HepG2 (cell line): ENCODE measurements around the gene MTHFD1. TPM values are rescaled to one million over a fixed set of nuclear protein-coding genes. Genes with fewer than 3 reads are reported as not detected.
A peak's percentile ranks its signal among the peaks of the same experiment; 100 is the strongest.

Source experiments
- ASH2L ChIP-seq: fragments of 300-600, 200-600 bp; sonication (generic); IDR thresholded peaks from 2 replicates; pipeline ENCODE4 v1.7.0; 2017; ENCODE audit warnings: low read depth, mild to moderate bottlenecking, moderate library complexity, mixed read lengths, low read length; ENCODE audit not compliant: insufficient read length
- BCL6 ChIP-seq: IDR thresholded peaks from 2 replicates; pipeline ENCODE4 v1.6.1; 2016; ENCODE audit warnings: missing genetic modification reagents, missing compliant biosample characterization
- CEBPG ChIP-seq: IDR thresholded peaks from 2 replicates; pipeline ENCODE4 v1.6.1; 2016
- HCFC1 ChIP-seq: fragments of 150-350 bp; IDR thresholded peaks from 2 replicates; pipeline ENCODE4 v1.6.1; 2014; ENCODE audit warnings: low read depth, low read length
- HDAC1 ChIP-seq: sonication (generic); formaldehyde crosslinking; IDR thresholded peaks from 2 replicates; pipeline ENCODE4 v1.5.1; 2020; ENCODE audit warnings: mild to moderate bottlenecking, missing genetic modification reagents
- HNF4A ChIP-seq: sonication (generic); formaldehyde crosslinking; IDR thresholded peaks from 2 replicates; pipeline ENCODE4 v1.4.0; 2020; ENCODE audit warnings: missing genetic modification reagents
- HNRNPL ChIP-seq: fragments of 200-400 bp; formaldehyde crosslinking; IDR thresholded peaks from 2 replicates; pipeline ENCODE4 v1.6.1; 2017; ENCODE audit warnings: mild to moderate bottlenecking, low read depth, low read length
- MTA1 ChIP-seq: sonication (generic); formaldehyde crosslinking; IDR thresholded peaks from 2 replicates; pipeline ENCODE4 v1.4.0; 2020; ENCODE audit warnings: missing genetic modification reagents, mild to moderate bottlenecking, borderline replicate concordance
- NKX3-1 ChIP-seq: sonication (generic); formaldehyde crosslinking; IDR thresholded peaks from 2 replicates; pipeline ENCODE4 v1.5.0; 2020; ENCODE audit warnings: missing genetic modification reagents
- RBFOX2 ChIP-seq: fragments of 200-400 bp; formaldehyde crosslinking; IDR thresholded peaks from 2 replicates; pipeline ENCODE4 v1.6.1; 2017; ENCODE audit warnings: low read depth, mild to moderate bottlenecking, low read length
- SATB2 ChIP-seq: sonication (generic); formaldehyde crosslinking; IDR thresholded peaks from 2 replicates; pipeline ENCODE4 v1.5.0; 2020; ENCODE audit warnings: missing genetic modification reagents
- SP1 ChIP-seq, 2 experiments: fragments of 450-650 bp in 1 of 2; sonication (generic) in 1 of 2; formaldehyde crosslinking in 1 of 2; IDR thresholded peaks; 2 replicates each; pipeline versions ENCODE4 v1.4.0 to v1.6.1; 2016 to 2020; ENCODE audit warnings: missing genetic modification reagents in 1 of 2
- SRF ChIP-seq: IDR thresholded peaks from 2 replicates; pipeline ENCODE4 v1.6.1; 2011; ENCODE audit warnings: mild to moderate bottlenecking, low read depth, low read length, moderate library complexity
- STAG1 ChIP-seq: sonication (generic); formaldehyde crosslinking; IDR thresholded peaks from 2 replicates; pipeline ENCODE4 v1.4.0; 2020; ENCODE audit warnings: missing genetic modification reagents
- TCF7L2 ChIP-seq: IDR thresholded peaks from 2 replicates; pipeline ENCODE4 v1.6.1; 2011; ENCODE audit warnings: mild to moderate bottlenecking, low read depth, low read length, moderate library complexity
- ZNF230 ChIP-seq: sonication (generic); formaldehyde crosslinking; IDR thresholded peaks from 2 replicates; pipeline ENCODE4 v1.4.0; 2020; ENCODE audit warnings: mild to moderate bottlenecking, missing genetic modification reagents
- ZNF296 ChIP-seq: sonication (generic); formaldehyde crosslinking; conservative IDR thresholded peaks from 2 replicates; pipeline ENCODE4 v1.5.0; 2020; ENCODE audit warnings: mild to moderate bottlenecking, missing genetic modification reagents
- ZNF543 ChIP-seq: sonication (generic); formaldehyde crosslinking; IDR thresholded peaks from 2 replicates; pipeline ENCODE4 v1.4.0; 2020; ENCODE audit warnings: mild to moderate bottlenecking, missing genetic modification reagents
- ZNF567 ChIP-seq: sonication (generic); formaldehyde crosslinking; IDR thresholded peaks from 2 replicates; pipeline ENCODE4 v1.8.1; 2023; ENCODE audit warnings: mild to moderate bottlenecking, missing genetic modification reagents, borderline replicate concordance
- ZNF674 ChIP-seq: sonication (generic); formaldehyde crosslinking; IDR thresholded peaks from 2 replicates; pipeline ENCODE4 v1.5.0; 2020; ENCODE audit warnings: low read depth, mild to moderate bottlenecking, missing genetic modification reagents
- polyA plus RNA-seq, 8 experiments: library from polyadenylated mRNA; depleted of rRNA in 3 of 8; stranded (reverse) in 7 of 8; unstranded in 1 of 8; fragments of >200 nt; fragmentation: Illumina TruSeq in 4 of 8; extraction: Trizol in 4 of 8; gene quantifications; 2 replicates each; pipeline versions ENCODE4 v1.2.1 to v1.2.3, GENCODE V29; 2011 to 2016; ENCODE audit warnings: low read depth in 4 of 8, missing spikeins in 1 of 8, mixed read lengths in 1 of 8; ENCODE audit not compliant: insufficient read depth in 1 of 8
- total RNA-seq, 5 experiments: library from RNA; depleted of rRNA; stranded (reverse); fragments of >200 nt; fragmentation: Illumina TruSeq; extraction: Trizol; gene quantifications; 2 replicates each; pipeline ENCODE4 v1.2.3, GENCODE V29; 2016; ENCODE audit warnings: low read depth in 1 of 5
- TF ChIP-seq, protein P1 (sequence below): sonication (generic); formaldehyde crosslinking; IDR thresholded peaks from 2 replicates; pipeline ENCODE4 v1.4.0; 2020; ENCODE audit warnings: missing genetic modification reagents; ENCODE audit errors: not compliant biosample characterization
- TF ChIP-seq, protein P2 (sequence below): sonication (generic); formaldehyde crosslinking; IDR thresholded peaks from 2 replicates; pipeline ENCODE4; 2020; ENCODE audit warnings: missing genetic modification reagents, mild to moderate bottlenecking, borderline replicate concordance
- TF ChIP-seq, protein P3 (sequence below): sonication (generic); formaldehyde crosslinking; IDR thresholded peaks from 2 replicates; pipeline ENCODE4 v1.8.0; 2022; ENCODE audit warnings: missing genetic modification reagents, mild to moderate bottlenecking, inconsistent platforms, borderline replicate concordance
- TF ChIP-seq, protein P4 (sequence below): sonication (generic); formaldehyde crosslinking; IDR thresholded peaks from 2 replicates; pipeline ENCODE4 v1.8.1; 2022; ENCODE audit warnings: low read depth, mild to moderate bottlenecking, missing genetic modification reagents

MTHFD1 gene
- total and polyA plus RNA-seq, 2 of the 13 experiments (the other 11 are each of a cell fraction or from before 2014, with no cell fraction given): 31.0 to 106 TPM

DNA sequence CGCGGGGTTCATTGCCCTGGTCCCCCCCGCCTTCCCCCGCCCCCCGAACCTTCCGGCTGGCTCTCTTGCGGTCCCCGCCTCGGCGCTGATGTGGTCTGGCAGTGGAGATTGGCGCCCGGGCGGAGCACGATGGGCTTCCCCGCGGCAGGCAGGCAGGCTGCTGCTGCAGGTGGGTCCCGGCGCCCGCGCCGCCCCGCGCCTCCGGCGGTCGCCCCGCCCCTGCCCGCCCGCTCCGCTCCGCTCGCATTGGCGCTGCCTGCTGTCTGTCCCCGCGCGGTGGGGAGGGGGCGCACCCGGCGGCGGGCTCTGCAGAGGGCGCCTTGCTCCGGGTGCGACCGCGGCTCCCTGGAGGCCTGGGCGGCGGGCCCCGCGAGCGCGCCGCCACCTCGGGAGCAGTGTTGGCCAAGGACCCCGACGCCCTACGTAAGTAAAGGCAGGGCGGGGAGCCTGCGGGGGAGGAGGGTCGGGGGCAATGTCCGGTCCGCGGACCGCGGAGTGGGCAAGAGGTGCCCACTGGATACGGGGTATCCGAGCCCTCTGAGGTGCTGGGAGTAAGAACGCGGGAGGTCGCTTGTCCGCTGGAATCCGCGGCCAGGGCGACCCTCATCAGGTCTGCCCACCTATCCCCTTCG lies 77.2 kb downstream of the MTHFD1 start, which contains the start of gene AKAP5 (continued):
- TF ChIP-seq ZNF567 (CRISPR knock-in tag) (0 out of 2 replicates have a peak, but pooled peaks have one; percentile 61), HNF4A (CRISPR knock-in tag) (no peak), TCF7L2 (no peak), HDAC1 (CRISPR knock-in tag) (no peak), STAG1 (CRISPR knock-in tag) (0 out of 2 replicates have a peak, but pooled peaks have one; percentile 3), SATB2 (CRISPR knock-in tag) (no peak), ZNF230 (CRISPR knock-in tag) (no peak), ASH2L (peak; percentile 32), MTA1 (CRISPR knock-in tag) (no peak), ZNF674 (CRISPR knock-in tag) (no peak), ZNF543 (CRISPR knock-in tag) (no peak), HCFC1 (no peak), BCL6 (CRISPR knock-in tag) (no peak), CEBPG (CRISPR knock-in tag) (no peak), SP1 (IDR thresholded peaks at IDR 0.05) (no peak), SP1 (CRISPR knock-in tag; IDR thresholded peaks at IDR 0.05) (no peak), SRF (no peak), HNRNPL (no peak), ZNF296 (CRISPR knock-in tag) (no peak), RBFOX2 (0 out of 2 replicates have a peak, but pooled peaks have one; percentile 30), NKX3-1 (no peak)
- TF ChIP-seq, protein P1, sequence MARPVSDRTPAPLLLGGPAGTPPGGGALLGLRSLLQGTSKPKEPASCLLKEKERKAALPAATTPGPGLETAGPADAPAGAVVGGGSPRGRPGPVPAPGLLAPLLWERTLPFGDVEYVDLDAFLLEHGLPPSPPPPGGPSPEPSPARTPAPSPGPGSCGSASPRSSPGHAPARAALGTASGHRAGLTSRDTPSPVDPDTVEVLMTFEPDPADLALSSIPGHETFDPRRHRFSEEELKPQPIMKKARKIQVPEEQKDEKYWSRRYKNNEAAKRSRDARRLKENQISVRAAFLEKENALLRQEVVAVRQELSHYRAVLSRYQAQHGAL (CRISPR knock-in tag): no peak
- TF ChIP-seq, protein P2, sequence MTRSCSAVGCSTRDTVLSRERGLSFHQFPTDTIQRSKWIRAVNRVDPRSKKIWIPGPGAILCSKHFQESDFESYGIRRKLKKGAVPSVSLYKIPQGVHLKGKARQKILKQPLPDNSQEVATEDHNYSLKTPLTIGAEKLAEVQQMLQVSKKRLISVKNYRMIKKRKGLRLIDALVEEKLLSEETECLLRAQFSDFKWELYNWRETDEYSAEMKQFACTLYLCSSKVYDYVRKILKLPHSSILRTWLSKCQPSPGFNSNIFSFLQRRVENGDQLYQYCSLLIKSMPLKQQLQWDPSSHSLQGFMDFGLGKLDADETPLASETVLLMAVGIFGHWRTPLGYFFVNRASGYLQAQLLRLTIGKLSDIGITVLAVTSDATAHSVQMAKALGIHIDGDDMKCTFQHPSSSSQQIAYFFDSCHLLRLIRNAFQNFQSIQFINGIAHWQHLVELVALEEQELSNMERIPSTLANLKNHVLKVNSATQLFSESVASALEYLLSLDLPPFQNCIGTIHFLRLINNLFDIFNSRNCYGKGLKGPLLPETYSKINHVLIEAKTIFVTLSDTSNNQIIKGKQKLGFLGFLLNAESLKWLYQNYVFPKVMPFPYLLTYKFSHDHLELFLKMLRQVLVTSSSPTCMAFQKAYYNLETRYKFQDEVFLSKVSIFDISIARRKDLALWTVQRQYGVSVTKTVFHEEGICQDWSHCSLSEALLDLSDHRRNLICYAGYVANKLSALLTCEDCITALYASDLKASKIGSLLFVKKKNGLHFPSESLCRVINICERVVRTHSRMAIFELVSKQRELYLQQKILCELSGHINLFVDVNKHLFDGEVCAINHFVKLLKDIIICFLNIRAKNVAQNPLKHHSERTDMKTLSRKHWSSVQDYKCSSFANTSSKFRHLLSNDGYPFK: no peak
- TF ChIP-seq, protein P3, sequence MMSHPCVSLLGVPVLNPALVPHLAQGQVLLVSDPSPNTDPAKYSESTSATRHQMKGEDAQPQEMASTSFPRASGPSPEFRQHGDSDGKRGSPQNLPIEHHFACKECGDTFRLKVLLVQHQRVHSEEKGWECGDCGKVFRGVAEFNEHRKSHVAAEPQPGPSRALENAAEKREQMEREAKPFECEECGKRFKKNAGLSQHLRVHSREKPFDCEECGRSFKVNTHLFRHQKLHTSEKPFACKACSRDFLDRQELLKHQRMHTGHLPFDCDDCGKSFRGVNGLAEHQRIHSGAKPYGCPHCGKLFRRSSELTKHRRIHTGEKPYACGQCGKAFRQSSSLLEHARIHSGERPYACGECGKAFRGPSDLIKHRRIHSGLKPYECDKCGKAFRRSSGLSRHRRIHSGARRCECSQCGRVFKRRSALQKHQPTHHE (CRISPR knock-in tag): no peak
- TF ChIP-seq, protein P4, sequence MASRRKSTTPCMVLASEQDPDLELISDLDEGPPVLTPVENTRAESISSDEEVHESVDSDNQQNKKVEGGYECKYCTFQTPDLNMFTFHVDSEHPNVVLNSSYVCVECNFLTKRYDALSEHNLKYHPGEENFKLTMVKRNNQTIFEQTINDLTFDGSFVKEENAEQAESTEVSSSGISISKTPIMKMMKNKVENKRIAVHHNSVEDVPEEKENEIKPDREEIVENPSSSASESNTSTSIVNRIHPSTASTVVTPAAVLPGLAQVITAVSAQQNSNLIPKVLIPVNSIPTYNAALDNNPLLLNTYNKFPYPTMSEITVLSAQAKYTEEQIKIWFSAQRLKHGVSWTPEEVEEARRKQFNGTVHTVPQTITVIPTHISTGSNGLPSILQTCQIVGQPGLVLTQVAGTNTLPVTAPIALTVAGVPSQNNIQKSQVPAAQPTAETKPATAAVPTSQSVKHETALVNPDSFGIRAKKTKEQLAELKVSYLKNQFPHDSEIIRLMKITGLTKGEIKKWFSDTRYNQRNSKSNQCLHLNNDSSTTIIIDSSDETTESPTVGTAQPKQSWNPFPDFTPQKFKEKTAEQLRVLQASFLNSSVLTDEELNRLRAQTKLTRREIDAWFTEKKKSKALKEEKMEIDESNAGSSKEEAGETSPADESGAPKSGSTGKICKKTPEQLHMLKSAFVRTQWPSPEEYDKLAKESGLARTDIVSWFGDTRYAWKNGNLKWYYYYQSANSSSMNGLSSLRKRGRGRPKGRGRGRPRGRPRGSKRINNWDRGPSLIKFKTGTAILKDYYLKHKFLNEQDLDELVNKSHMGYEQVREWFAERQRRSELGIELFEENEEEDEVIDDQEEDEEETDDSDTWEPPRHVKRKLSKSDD (CRISPR knock-in tag): no peak
